SK-N-SH treated with all-trans-retinoic acid at 6 μM for 48 hours (cell line): Measurements from ENCODE around the gene SVIL.

Source experiments
- CSRNP3 ChIP-seq: fragments of 250-450 bp; sonication (Bioruptor Pico); IDR thresholded peaks from 2 replicates; pipeline ENCODE4 v1.5.1; 2021; ENCODE audit warnings: mild to moderate bottlenecking, moderate library complexity
- PPARA ChIP-seq: fragments of 250-450 bp; sonication (Bioruptor Pico); IDR thresholded peaks from 2 replicates; pipeline ENCODE4 v1.5.0; 2020; ENCODE audit warnings: mild to moderate bottlenecking, borderline replicate concordance
- TSHZ2 ChIP-seq: fragments of 250-450 bp; sonication (Bioruptor Pico); IDR thresholded peaks from 2 replicates; pipeline ENCODE4 v1.5.0; 2020; ENCODE audit warnings: mild to moderate bottlenecking, moderate library complexity
- ZFP3 ChIP-seq: fragments of 250-450 bp; sonication (Bioruptor Pico); IDR thresholded peaks from 2 replicates; pipeline ENCODE4 v1.5.0; 2020; ENCODE audit warnings: mild to moderate bottlenecking, moderate library complexity
- ZFP30 ChIP-seq: fragments of 450-650 bp; formaldehyde crosslinking; IDR thresholded peaks from 2 replicates; pipeline ENCODE4 v1.5.0; 2022; ENCODE audit warnings: mild to moderate bottlenecking, moderate library complexity
- ZNF8 ChIP-seq: fragments of 450-650 bp; formaldehyde crosslinking; IDR thresholded peaks from 2 replicates; pipeline ENCODE4 v1.5.0; 2020; ENCODE audit warnings: mild to moderate bottlenecking, moderate library complexity

GRCh38 chr10:29681676-29682448 is 47.1 kb upstream of the SVIL start:
- TF ChIP-seq ZFP3 (CRISPR knock-in tag): no peak
- no peak for TF ChIP-seq PPARA
- TF ChIP-seq ZNF8 (CRISPR knock-in tag): no peak
- no peak for TF ChIP-seq CSRNP3 (CRISPR knock-in tag)
- no peak for TF ChIP-seq TSHZ2
- no peak for TF ChIP-seq ZFP30
